ENCODE measurements around the gene GPR37. TPM values are rescaled to one million over a fixed set of nuclear protein-coding genes. Genes with fewer than 3 reads are reported as not detected.

Gene GPR37
- polyA plus RNA-seq, 1 of the 3 experiments (the other 2 are of a cell fraction): 0.03 TPM

- Histone ChIP-seq H3K4me2 (no peak overlapping the region), H3F3A (replicated peaks; ENCODE audit: insufficient read depth) (no peaks in the 10 kb centered on the region), H3K9me3 (no peaks in the 10 kb centered on the region), H3K79me2 (ENCODE audit: insufficient read depth) (no peaks in the 10 kb centered on the region), H4K20me1 (ENCODE audit: insufficient read depth) (no peaks in the 10 kb centered on the region), H3K36me3 (replicated peaks in 1 of 2; ENCODE audit: control insufficient read depth in 1 of 2, insufficient read depth in 2 of 2, low read length in 1 of 2) (no peaks in the 10 kb centered on the region), H3K9ac (no peak overlapping the region), H3K4me3 (ENCODE audit: low read depth in 2 of 2, low read length in 1 of 2) (no peak overlapping the region), H3K27me3 (ENCODE audit: insufficient read depth) (no peaks in the 10 kb centered on the region), H3K4me1 (ENCODE audit: control insufficient read depth in 1 of 2, insufficient read depth in 2 of 2, low read depth in 1 of 2, low read length in 1 of 2) (no peaks in the 10 kb centered on the region), H3K27ac (ENCODE audit: low read depth in 2 of 2, low read length in 1 of 2) (no peak overlapping the region), H3K9me2 (no peaks in the 10 kb centered on the region), H2AFZ (ENCODE audit: low read depth) (no peak overlapping the region)
- no peak for TF ChIP-seq IRF3 (IDR thresholded peaks at IDR 0.05; ENCODE audit: low read depth, low read length)
- no peak for TF ChIP-seq RXRA (IDR thresholded peaks at IDR 0.05; ENCODE audit: borderline replicate concordance, low read depth)
- DNase-seq: no peak
- ChIA-PET POLR2A (no interaction called here), CTCF (no interaction called here)
- 35% methylated on average over 3 of the region's 3 CpGs for WGBS (ENCODE audit: low lambda C conversion rate)
Observed at GRCh38 chr7:124722292-124722691, 43.3 kb downstream of the GPR37 start.

- H3K9ac ChIP-seq: no peak overlapping the region
- ChIA-PET POLR2A (no interaction called here), CTCF (no interaction called here)
Observed at GRCh38 chr7:124720195-124720594, 45.4 kb downstream of the GPR37 start.

More at GRCh38 chr7:124720195-124720594, 45.4 kb downstream of the GPR37 start:
- Histone ChIP-seq H3K4me1 (ENCODE audit: control insufficient read depth in 1 of 2, insufficient read depth in 2 of 2, low read depth in 1 of 2, low read length in 1 of 2) (no peaks in the 10 kb centered on the region), H3K9me3 (no peaks in the 10 kb centered on the region), H3K27ac (ENCODE audit: low read depth in 2 of 2, low read length in 1 of 2) (no peak overlapping the region), H3K36me3 (replicated peaks in 1 of 2; ENCODE audit: control insufficient read depth in 1 of 2, insufficient read depth in 2 of 2, low read length in 1 of 2) (no peaks in the 10 kb centered on the region), H3K4me3 (ENCODE audit: low read depth in 2 of 2, low read length in 1 of 2) (no peak overlapping the region), H3K9me2 (no peaks in the 10 kb centered on the region), H2AFZ (ENCODE audit: low read depth) (no peak overlapping the region), H3F3A (replicated peaks; ENCODE audit: insufficient read depth) (no peaks in the 10 kb centered on the region), H3K79me2 (ENCODE audit: insufficient read depth) (no peaks in the 10 kb centered on the region), H3K4me2 (no peak overlapping the region), H4K20me1 (ENCODE audit: insufficient read depth) (no peaks in the 10 kb centered on the region), H3K27me3 (ENCODE audit: insufficient read depth) (no peaks in the 10 kb centered on the region)
- no peak for DNase-seq
- no peak for TF ChIP-seq CHD2 (IDR thresholded peaks at IDR 0.05; ENCODE audit: low read length, partially characterized antibody)
- no peak for TF ChIP-seq RCOR1 (IDR thresholded peaks at IDR 0.05; ENCODE audit: low read length)
- TF ChIP-seq MEF2A (IDR thresholded peaks at IDR 0.05; ENCODE audit: borderline replicate concordance, low read depth): no peak
- no peak for TF ChIP-seq RXRA (IDR thresholded peaks at IDR 0.05; ENCODE audit: borderline replicate concordance, low read depth)
- no peak for TF ChIP-seq CTCF (IDR thresholded peaks at IDR 0.05)
- TF ChIP-seq REST (IDR thresholded peaks at IDR 0.05; ENCODE audit: low read depth, low read length): no peak
- no peak for TF ChIP-seq FOXM1 (IDR thresholded peaks at IDR 0.05; ENCODE audit: low read depth)
- no peak for TF ChIP-seq FOXJ3 (CRISPR knock-in tag; IDR thresholded peaks at IDR 0.05)
- no peak for TF ChIP-seq ELF1 (IDR thresholded peaks at IDR 0.05)
- no peak for TF ChIP-seq USF1 (IDR thresholded peaks at IDR 0.05; ENCODE audit: borderline replicate concordance, low read depth)
- no peak for TF ChIP-seq MAX (IDR thresholded peaks at IDR 0.05; ENCODE audit: low read depth)
- TF ChIP-seq FOSL2 (IDR thresholded peaks at IDR 0.05; ENCODE audit: borderline replicate concordance, low read depth): no peak
- no peak for TF ChIP-seq TCF12 (IDR thresholded peaks at IDR 0.05)
- no peak for TF ChIP-seq NRF1 (IDR thresholded peaks at IDR 0.05; ENCODE audit: low read depth, low read length)
- TF ChIP-seq TAF1 (IDR thresholded peaks at IDR 0.05; ENCODE audit: borderline replicate concordance, low read depth, low read length): no peak
- no peak for TF ChIP-seq PBX3 (IDR thresholded peaks at IDR 0.05)
- 53% methylated on average over 1 of the region's 1 CpG for WGBS (ENCODE audit: low lambda C conversion rate)

All from SK-N-SH (cell line).